ENCODE data around the gene NEUROD2. TPM values are rescaled to one million over a fixed set of nuclear protein-coding genes. Genes with fewer than 3 reads are reported as not detected.

NEUROD2 gene
- not detected for total RNA-seq
- long read RNA-seq, donor 1: 0 reads
- long read RNA-seq, donor 2: 0 reads

DNA sequence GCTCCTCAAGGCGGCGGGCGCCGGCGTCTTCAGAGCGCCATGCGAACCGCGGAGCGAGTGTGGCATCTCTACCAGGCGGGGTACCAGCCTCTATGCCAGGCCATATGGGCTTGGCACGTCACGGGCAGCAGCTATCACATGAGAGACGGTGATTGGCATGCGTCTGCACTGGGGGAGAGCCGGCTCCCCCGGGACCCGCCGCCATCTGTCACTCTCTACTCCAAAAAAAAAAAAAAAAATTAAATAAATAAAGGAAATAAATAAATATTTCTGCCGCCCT lies at the start of gene NEUROD2:
Gene NEUROD2 (minus strand): TSS at position 70 of the 280 bp plus-strand sequence. CDS start 1,321 bp downstream, outside the sequence.
- DNase-seq (ENCODE audit: low spot score): no peak
- intact Hi-C loops (cut with DNase I): no loop called here

DNA sequence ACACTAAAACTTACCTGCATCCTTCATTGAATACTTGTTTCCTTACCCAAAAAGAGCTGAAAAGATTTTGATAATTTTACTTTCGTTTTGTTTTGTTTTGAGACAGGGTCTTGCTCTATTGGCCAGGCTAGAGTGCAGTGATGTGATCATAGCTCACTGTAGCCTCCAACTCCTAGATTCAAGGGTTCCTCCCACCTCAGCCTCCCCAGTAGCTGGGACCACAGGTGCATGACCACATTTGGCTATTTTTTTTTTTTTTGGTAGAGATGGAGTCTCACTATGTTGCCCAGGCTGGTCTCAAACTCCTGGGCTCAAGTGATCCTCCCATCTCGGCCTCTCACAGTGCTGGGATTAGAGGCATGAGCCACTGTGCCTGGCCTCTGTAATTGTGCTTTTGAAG lies 47.4 kb upstream of the NEUROD2 start:
- intact Hi-C loops (cut with DNase I): no loop called here
- DNase-seq (ENCODE audit: low spot score): no peak

DNA sequence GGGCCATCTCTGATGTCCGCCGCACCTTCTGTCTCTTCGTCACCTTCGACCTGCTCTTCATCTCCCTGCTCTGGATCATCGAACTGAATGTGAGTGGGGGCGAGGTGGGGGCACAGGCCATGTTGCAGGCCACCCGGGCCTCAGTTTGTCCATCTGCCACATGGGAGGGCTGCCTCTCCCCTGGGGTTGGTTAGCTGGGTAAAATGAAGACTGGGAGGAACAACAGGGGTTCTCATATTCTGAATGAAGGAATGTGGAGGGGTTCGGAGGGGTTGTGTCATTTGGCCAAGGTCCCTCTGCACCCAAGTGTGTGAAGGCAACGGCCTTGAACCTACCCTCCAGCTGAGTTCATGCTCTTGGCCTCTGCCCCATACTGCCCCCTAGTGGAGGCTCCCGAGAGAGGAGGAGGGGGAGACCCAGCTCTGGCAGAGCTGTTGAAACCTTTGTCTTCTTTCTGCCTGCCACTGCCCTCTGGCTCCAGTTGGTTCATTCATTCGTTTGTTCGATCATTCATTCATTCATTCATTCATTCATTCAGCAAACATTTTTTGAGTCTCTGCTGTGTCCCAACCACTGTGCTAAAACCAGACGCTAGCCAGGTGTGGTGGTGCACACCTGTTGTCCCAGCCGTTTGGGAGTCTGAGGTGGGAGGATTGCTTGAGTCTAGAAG lies 46.1 kb upstream of the NEUROD2 start:
- peak; percentile 89 for DNase-seq (ENCODE audit: low spot score)
- intact Hi-C loops (cut with DNase I): no loop called here

DNA sequence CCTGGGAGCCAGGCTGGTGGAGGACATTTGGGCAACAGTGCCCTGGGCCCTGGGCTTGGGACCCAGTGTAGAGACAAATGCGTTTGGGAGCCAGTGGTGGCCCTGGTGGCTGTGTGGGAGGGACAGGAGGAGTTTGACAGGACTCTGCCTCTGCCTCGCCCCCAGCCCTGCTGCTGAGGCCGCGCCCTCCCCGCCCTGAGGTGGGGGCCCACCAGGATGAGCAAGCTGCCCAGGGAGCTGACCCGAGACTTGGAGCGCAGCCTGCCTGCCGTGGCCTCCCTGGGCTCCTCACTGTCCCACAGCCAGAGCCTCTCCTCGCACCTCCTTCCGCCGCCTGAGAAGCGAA lies 45.6 kb upstream of the NEUROD2 start:
- intact Hi-C loops (cut with DNase I): no loop called here
- DNase-seq (ENCODE audit: low spot score): no peak

DNA sequence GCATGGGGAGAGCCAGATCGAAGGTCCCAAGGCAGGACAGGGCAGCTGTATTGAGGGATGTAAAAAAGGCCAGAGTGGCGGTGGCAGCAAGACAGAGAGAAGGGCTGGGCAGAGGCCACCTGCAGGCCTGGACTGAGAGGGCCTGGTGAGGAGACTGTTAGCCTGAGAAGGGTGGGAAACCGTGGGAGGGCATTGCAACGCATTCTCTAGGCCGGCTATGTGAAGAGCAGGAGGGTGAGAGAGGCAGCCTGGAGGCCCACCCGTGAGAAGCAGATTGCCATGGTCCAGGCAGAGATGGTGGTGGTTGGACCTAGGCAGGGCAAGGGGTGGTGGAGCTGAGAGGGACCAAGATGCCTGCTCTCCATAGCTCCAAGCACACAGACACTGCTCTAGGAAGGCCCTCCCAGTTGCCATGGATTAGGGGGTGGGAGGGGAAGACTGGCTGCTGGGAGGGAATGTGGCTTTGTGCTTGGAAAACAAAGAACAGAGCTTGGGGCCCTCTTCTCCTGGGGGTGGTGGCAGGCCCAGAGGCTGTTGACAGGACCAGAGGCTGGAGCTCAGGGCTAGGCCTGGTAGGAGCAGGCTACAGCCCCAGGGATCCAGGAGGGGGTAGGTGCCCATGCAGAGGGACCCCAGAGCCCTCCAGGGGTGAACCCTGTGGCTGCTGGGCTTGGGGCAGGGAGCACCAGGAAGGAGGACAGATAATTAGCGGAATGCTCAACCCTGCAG lies 45.0 kb upstream of the NEUROD2 start:
- DNase-seq (ENCODE audit: low spot score): no peak
- intact Hi-C loops (cut with DNase I): no loop called here

DNA sequence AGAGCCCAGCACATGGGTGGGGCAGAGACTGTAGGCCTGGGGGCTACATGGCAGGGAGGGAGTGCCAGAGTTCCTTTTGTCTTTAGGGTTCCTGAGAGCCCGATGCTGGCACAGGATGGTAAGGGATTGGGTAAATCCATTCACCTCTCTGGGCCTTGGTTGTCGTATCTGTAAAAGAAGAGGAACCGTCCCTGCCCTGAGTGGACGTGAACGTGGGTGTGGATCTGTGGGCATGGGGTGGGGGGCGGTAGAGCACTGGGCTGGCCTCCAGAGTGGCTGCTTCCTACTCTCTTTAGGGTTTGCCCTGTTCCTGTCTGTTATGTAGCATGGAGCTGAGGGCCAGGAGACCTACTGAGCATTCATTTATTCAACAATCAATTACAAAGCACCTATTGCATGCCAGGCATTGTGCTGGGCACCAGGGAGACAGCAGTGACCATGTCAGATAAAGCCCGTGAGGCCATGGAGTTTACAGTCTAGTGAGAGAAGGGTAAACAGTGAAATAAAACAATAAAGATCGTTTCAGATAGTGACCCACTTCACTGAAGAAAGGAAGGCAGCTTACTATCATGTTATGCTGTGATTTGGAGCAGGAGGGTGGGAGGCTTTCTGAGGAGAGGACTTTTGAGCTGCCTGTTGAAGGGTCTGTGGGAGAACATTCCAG lies 44.3 kb upstream of the NEUROD2 start:
- intact Hi-C loops (cut with DNase I): no loop called here
- no peak for DNase-seq (ENCODE audit: low spot score)

DNA sequence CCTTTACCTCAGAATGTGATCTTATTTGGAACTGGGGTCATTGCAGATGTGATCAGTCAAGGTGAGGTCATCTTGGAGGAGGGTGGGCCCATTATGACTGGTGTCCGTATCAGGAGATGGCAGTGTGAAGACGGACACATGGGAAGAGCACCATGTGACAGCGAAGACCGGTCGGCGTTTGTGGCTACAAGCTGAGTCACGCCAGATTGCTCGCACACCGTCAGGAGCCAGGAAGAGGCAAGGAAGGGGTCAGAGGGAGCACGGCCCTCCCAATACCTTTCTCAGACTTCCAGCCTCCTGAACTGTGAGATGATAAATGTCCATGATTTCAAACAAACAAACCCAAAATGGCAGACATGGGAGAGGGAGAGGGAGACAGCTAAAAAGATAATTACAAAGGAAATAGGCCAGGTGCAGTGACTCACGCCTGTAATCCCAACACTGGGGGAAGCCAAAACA lies 42.4 kb upstream of the NEUROD2 start:
- no peak for DNase-seq (ENCODE audit: low spot score)
- intact Hi-C loops (cut with DNase I): no loop called here

DNA sequence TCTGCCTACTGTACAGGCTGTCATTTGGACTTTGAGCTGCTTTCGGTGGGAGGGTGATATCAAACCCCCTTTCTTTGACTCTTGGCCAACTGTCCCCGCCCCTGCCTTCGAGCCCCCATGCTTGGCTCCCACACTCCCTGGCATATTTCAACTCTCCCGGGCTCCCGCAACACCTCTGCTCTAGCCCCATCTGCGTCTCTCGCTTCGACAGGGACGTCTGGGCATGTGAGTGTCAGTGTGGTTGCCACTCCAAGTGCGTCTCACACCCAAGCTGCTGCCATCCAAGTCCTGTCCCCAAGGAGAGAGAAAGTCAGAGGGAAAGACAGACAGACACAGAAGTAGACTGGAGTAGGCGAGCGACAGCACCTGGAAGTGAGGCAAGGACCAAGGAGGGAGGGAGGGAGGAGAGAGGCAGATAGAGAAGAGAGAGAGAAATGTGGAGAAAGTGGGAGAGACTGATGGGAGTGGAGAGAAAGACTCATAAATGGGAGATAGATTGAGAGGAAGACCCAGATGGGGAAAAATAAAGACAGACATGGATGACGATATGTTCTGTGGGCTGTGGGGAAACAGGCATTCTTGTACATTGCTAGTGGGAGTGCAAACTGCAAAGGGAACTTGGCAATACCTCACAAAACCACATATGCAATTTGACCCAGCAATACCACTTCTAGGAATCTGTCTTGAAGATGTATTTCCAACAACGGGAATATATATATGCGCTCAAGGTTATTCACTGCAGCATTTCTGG lies 41.1 kb upstream of the NEUROD2 start:
- DNase-seq (ENCODE audit: low spot score): no peak
- intact Hi-C loops (cut with DNase I): no loop called here

DNA sequence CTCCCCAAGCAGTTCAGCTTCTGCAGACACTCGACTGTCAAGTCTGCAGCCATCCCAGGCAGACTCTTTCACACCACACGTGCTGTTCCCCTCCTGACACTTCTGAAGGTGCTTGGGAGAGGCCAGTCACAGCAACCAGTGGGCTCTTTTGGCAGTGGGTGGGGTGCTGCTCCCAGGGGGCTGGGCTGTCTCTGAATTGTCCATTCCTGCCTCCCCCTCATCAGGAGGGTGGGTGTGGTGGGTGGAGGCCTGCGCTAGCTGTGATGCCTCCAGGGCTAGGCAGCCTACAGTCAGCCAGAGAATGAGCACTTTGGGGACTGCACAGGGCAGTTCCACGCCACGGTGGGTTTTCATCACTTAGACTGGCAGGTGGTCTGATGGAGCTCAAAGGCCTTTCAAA lies 39.5 kb upstream of the NEUROD2 start:
- intact Hi-C loops (cut with DNase I): no loop called here
- no peak for DNase-seq (ENCODE audit: low spot score)

DNA sequence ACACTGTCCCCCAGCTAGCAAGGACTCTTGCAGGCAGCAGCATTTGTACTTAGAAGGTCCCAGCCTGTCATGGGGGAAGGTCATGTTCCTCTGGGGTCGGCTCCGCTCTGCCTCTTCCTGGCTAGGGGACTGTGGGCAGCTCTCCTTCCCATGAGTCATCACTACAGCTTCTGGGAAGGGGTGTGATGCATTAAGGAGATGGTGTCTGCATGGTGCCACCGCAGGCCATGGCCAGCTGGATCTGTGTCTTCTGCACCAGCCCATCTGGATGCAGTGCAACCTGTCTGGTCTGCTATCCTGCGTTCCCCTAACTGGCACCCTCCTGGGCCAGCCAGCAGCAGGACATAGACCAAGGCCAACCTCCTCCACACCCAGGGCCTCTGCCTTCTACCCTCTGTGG lies 35.6 kb upstream of the NEUROD2 start:
- no peak for DNase-seq (ENCODE audit: low spot score)
- intact Hi-C loops (cut with DNase I): no loop called here

DNA sequence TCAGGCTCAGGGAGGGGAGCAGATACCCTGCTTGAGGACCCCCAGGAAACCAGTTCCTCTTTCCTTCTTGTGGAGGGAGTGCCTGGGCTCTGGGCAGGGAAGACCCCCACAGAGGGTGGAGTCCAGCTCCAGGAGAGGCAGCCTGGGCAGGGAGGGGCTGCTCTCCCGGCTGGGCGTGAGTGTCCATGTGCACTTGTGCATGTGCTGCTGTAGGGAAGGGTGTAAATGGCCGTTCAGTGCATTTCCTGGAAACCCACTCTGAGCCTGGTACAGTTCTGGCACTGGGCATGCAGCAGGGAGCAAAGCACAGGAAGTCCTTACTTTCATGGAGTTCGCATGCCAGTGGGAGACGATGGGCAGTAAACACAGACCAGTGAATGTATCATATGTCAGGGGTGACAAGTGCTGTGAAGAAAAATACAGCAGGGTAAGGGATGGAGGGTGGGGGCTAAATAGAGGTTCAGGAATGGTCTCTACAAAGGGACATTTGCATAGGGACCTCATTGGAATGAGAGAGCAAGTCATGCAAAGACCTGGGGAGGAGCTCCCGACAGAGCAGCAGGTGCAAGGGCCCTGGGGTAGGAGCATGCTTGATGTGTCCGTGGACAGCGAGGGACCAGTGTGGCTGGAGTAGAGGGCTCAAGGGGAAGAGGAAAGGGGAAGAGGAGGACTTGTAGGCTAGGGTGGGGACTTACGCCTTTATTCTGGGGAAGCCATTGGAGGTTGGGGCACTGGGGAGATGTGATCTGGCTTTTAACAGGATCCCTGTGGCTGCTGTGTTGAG lies 34.8 kb upstream of the NEUROD2 start:
- no peak for DNase-seq (ENCODE audit: low spot score)
- intact Hi-C loops (cut with DNase I): no loop called here

DNA sequence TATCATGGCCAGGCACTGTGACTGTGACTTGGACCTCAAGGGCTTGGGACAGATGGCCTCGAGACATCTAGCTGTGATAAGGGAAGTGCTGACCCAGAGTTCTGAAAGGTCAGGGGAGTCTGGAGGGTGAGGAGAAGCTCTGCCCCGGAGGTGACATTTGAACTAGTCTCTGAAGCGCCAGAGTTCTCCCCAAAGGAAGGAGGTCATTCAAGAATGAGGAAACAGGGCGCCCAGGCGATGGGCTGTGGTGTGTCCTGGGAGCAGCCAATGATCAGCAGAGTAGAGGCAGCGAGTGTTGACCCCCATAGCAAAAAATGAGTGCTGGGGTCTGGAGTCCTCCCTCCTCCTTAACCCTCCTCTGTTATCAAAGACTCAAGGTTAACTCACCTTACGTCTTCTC lies 34.2 kb upstream of the NEUROD2 start:
- intact Hi-C loops (cut with DNase I): no loop called here
- DNase-seq (ENCODE audit: low spot score): no peak

DNA sequence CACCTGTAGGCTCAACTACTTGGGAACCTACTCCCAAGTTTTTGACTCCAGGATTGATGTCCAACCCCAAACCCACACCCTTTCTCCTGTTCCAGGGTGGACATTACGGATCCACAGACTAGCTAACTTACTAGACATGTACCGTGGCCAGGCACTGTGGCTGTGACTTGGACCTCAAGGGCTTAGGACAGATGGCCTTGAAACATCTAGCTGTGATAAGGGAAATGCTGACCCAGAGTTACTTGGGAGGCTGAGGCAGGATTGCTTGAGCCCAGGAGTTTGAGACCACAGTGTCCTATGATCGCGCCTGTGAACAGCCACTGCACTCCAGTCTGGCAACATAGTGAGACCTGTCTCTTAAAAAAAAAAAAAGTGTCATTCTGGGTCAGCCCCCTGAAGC lies 33.4 kb upstream of the NEUROD2 start:
- no peak for DNase-seq (ENCODE audit: low spot score)
- intact Hi-C loops (cut with DNase I): no loop called here

DNA sequence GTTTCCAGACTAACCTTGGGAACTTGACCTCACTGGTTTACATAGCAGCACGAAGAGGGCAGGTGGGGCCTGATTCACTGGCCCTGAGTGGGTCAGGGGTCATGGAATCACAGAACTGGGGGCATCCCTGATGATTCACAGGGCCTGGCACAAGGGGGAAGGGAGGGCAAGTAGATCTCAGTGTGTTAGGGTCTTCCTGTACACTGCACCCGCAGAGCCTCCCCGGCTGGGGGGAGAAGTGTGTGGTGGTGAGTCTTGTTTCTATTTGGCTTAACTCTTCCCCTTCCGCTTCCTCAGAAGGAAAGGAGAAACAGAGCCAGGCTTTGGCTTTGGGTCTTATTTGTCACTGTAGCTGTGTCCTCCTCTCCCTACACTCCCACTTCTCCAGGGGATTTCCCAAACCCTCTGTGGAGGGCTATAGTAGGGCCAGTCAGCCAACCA lies 32.9 kb upstream of the NEUROD2 start:
- DNase-seq (ENCODE audit: low spot score): no peak
- intact Hi-C loops (cut with DNase I): no loop called here

DNA sequence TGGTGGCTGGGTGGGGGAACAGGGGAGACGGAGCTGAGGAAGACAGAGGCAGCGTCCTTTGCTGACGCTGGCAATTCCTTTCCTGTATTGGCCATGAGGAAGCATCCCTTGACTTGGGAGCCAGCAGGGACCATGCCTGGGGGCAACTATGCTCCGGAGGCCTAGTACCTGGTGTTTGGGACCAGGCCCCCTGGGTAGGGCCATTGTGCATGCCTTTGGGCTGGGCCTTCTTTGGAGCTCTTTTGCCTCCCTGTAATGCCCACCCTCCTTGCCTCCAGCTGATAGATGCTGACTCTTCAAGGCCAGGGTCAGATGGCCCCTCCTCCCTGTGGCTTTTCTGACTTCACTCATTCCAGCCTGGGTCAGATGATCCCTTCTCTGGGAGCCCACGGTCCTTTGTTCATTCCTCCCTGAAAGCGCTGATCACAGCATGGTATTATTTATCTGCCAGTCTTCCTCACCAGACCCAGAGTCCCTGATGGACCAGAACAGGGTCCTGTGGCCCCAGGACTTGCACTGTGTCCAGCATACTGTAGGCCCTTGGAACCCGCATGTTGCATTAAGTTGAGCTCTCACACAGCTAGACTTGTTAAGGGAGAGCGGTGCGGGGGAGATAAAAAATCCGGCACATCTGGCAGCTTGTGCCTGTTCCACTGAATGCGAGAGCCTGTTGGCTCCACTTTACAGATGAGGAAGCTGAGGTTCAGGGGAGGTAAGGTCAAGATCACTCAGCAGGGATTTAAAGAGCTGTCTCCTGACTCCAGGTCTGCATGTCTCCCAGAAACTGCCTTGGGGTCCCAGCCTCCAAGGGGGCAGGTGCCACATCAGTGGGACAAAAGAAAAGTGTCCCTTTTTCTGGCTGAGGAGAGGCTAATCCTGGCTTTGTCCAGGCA lies 32.1 kb upstream of the NEUROD2 start:
- DNase-seq (ENCODE audit: low spot score): no peak
- intact Hi-C loops (cut with DNase I): loop anchor here in 1 of 2 donors (5.0 to 10.0 kb wide), 2 partner anchors 45 to 112 kb away; partner anchors contain the start of gene PGAP3

DNA sequence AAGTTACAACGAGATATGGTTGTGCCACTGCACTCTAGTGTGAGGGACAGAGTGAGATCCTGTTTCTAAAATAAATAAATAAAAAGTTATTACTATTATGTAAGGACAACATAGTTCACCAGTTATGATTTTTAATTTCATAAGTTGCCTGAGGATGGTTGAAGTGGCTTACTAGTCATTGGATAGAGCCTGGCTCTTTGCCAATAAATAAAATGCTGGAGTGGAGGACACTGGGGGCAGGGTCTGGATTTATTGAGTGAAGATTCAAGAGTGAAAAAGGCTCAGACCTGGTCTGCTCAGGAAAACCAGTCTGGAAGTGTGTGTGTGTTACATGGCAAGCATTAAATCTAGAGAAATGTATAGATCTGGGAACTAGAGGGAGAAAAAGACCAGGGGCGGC lies 31.3 kb upstream of the NEUROD2 start:
- intact Hi-C loops (cut with DNase I): loop anchor here in 1 of 2 donors (5.0 to 10.0 kb wide), 2 partner anchors 46 to 113 kb away; partner anchors contain the start of gene PGAP3
- no peak for DNase-seq (ENCODE audit: low spot score)

DNA sequence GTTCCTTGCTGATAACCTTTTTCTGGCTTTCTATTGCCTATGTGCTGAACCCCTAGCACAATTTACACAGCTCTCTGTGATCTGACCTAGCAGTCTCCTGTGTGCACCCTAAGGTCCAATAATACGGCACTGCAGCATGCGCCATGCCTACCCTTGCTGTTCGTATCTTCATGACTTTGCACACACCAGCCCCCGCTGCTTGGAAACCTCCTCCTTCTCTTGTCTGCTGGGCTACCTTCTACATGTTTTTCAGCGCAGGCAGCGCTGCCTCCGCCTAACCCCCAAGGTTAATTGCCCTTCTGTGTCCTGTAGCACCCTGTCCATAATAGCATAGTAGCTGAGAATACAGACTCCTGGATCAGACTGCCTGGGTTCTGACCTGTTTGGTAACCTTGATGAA lies 30.6 kb upstream of the NEUROD2 start:
- no peak for DNase-seq (ENCODE audit: low spot score)
- intact Hi-C loops (cut with DNase I): loop anchor here in 1 of 2 donors (5.0 to 10.0 kb wide), 2 partner anchors 46 to 114 kb away; partner anchors contain the start of gene PGAP3

Measured in posterior vena cava (tissue), 2 donors.